HAP-1 (cell line): ENCODE measurements around the gene DPP6.

Experiments used
- DNase-seq, 2 experiments: peaks; one replicate each; pipeline ENCODE4 v3.0.0-alpha.2; 2016 to 2020; ENCODE audit warnings: low spot score in 2 of 2
- H3K27me3 ChIP-seq: fragments of 250-450 bp; sonication (Bioruptor Pico); 2 replicates; pipeline ENCODE4 v1.5.1; 2020; ENCODE audit warnings: low read depth, mild to moderate bottlenecking, moderate library complexity
- H3K36me3 ChIP-seq: fragments of 250-450 bp; sonication (Bioruptor Pico); replicated peaks from 2 replicates; pipeline ENCODE4 v1.5.1; 2020; ENCODE audit warnings: mild to moderate bottlenecking
- H3K4me1 ChIP-seq: fragments of 250-450 bp; sonication (Bioruptor Pico); 2 replicates; pipeline ENCODE4 v1.5.1; 2020; ENCODE audit warnings: mild to moderate bottlenecking
- H3K4me3 ChIP-seq: fragments of 250-450 bp; sonication (Bioruptor Pico); 2 replicates; pipeline ENCODE4 v1.5.1; 2020; ENCODE audit warnings: mild to moderate bottlenecking, moderate library complexity
- H3K9me3 ChIP-seq: fragments of 250-450 bp; sonication (Bioruptor Pico); 2 replicates; pipeline ENCODE4 v1.5.1; 2020; ENCODE audit warnings: mild to moderate bottlenecking, moderate library complexity
- in situ Hi-C: fragments of 300-500 bp; cut with MboI; formaldehyde crosslinking; loops from 3 replicates; pipeline ENCODE4 v1.14.3; 2020; ENCODE audit warnings: low sequenced_read_pairs, inconsistent platforms, mixed read lengths

Gene DPP6

DNA sequence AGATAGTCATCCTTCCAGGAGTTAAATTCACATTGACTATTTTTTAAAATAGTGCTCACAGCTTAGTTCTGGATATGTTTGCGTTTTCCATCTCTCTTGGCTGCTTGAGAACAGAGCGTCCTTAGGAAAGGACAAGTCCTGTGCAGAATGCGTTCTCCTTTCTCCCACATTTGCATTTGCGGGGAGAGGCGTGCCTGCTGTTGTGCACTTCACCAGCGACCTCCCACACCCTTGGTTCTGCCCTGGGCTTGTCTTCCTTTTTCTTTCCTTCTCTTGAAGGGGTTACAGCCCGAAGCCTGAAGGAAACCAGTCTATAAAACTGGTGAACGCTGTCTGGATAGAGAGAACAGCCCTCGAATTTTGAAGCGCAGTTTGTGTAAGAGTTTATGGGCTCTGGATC lies 367.1 kb downstream of the DPP6 start:
- no peaks in the 10 kb centered on the region for H3K27me3 ChIP-seq
- DNase-seq = no peak
- H3K4me3 ChIP-seq = no peak overlapping the region
- H3K9me3 ChIP-seq = no peaks in the 10 kb centered on the region
- no peaks in the 10 kb centered on the region for H3K4me1 ChIP-seq
- in situ Hi-C loops = no loop called here
- no peaks in the 10 kb centered on the region for H3K36me3 ChIP-seq

DNA sequence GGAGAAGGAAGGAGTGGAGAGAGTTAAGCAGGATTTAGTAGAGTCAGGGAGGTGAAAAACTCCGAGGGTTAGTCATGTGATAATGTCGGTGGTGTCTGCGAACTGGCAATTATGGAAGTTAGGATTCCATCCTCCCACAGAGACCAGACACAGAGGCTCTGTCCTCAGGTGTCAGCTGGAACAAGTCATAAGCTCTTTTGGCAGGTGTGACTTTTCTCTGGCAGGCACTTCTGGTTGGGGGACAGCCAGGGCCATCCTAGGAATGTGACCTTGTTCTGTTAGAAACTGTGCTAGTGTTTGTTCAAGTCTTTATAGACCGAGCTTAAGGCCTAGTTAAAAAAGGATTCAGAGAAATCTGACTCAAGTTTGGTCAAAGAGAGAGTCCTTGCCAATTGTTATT lies 371.0 kb downstream of the DPP6 start:
- Histone ChIP-seq H3K36me3 (no peaks in the 10 kb centered on the region), H3K9me3 (no peaks in the 10 kb centered on the region), H3K27me3 (no peaks in the 10 kb centered on the region), H3K4me3 (no peak overlapping the region), H3K4me1 (no peaks in the 10 kb centered on the region)
- in situ Hi-C loops = no loop called here
- no peak for DNase-seq

DNA sequence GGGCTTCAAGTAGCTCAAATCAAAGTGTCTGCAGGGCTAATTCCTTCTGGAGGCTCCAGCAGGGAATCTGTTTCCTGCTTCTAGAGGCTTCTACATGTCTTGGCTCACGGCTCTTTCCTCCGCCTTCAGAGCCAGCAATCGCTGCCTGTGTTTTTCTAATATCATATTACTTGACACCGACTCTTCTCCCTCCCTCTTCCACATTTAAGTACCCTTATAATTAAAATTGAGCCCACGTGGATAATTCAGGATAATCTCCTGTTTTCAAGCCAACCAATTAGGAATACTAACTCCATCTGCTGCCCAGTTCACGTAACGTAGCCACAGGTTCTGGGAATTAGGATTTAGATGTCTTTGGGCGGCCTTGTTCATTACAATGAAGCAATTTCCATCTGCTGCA lies 372.2 kb downstream of the DPP6 start:
- in situ Hi-C loops = no loop called here
- DNase-seq = no peak

DNA sequence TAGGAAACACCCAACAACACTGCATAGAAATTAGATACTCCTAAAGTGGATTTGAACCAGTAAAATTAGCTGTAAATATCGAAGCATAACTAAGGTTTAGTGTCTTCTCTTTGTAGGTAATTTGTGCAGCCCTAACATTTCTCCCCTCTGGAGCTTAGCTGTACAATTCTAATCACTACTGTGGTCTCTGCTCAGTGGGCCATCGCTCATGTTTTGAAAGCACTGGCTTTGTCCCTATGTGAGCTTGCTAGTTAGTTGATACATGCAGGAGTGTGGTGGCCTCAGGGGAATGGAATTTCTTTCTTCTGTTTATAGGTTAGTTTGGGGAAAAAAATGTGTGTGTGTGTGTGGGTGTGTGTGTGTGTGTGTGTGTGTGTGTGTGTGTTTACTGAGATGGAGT lies 373.1 kb downstream of the DPP6 start:
- no peaks in the 10 kb centered on the region for H3K9me3 ChIP-seq
- H3K4me3 ChIP-seq = no peak overlapping the region
- no peaks in the 10 kb centered on the region for H3K4me1 ChIP-seq
- H3K36me3 ChIP-seq = no peaks in the 10 kb centered on the region
- H3K27me3 ChIP-seq = no peaks in the 10 kb centered on the region
- DNase-seq = no peak
- in situ Hi-C loops = no loop called here

More for the DNA sequence above, 372.2 kb downstream of the DPP6 start:
- H3K4me1 ChIP-seq = no peaks in the 10 kb centered on the region
- no peaks in the 10 kb centered on the region for H3K36me3 ChIP-seq
- no peak overlapping the region for H3K4me3 ChIP-seq
- no peaks in the 10 kb centered on the region for H3K27me3 ChIP-seq
- no peaks in the 10 kb centered on the region for H3K9me3 ChIP-seq

DNA sequence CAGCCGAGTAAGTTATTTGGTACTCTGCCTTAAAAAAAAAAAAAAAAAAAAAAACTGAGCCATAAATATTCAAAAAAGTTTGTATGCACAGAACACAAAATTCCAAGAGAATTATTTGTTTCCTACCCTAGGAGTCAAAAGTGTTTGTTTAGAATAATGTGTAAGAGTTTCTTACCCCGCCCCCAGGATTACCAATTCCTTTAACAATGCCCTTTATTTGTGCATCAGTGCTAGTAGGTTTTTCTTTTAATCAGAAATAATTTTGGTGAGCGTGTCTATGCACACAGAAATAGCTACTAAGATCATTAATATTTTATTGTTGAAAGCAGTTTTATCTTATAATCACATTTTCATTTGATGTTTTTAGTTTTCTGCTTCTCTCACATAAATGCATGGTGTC lies 374.6 kb downstream of the DPP6 start:
- Histone ChIP-seq H3K4me1 (no peaks in the 10 kb centered on the region), H3K27me3 (no peaks in the 10 kb centered on the region), H3K36me3 (no peaks in the 10 kb centered on the region), H3K9me3 (no peaks in the 10 kb centered on the region), H3K4me3 (no peak overlapping the region)
- in situ Hi-C loops = no loop called here
- DNase-seq = no peak

DNA sequence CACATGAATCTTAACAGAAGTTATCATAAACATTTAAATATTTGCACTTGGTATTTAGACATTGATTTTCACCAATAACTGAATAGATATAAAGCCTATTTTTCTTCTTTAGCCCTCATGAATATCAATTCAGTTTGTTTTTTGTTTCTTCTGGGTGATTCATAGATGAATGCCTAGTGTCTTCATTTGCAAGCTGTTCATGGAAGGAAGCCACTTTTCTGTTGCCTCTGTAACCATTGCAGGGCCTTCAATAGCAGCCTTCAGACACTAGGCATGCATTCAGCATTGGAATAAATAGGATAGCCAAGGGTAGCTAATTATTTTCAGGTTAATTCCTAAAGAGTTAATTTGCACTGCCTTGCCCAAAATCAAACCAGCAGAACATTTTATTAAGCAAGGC lies 375.3 kb downstream of the DPP6 start:
- no peak for DNase-seq
- Histone ChIP-seq H3K9me3 (no peaks in the 10 kb centered on the region), H3K36me3 (no peaks in the 10 kb centered on the region), H3K4me1 (no peaks in the 10 kb centered on the region), H3K4me3 (no peak overlapping the region), H3K27me3 (no peaks in the 10 kb centered on the region)
- in situ Hi-C loops = no loop called here

DNA sequence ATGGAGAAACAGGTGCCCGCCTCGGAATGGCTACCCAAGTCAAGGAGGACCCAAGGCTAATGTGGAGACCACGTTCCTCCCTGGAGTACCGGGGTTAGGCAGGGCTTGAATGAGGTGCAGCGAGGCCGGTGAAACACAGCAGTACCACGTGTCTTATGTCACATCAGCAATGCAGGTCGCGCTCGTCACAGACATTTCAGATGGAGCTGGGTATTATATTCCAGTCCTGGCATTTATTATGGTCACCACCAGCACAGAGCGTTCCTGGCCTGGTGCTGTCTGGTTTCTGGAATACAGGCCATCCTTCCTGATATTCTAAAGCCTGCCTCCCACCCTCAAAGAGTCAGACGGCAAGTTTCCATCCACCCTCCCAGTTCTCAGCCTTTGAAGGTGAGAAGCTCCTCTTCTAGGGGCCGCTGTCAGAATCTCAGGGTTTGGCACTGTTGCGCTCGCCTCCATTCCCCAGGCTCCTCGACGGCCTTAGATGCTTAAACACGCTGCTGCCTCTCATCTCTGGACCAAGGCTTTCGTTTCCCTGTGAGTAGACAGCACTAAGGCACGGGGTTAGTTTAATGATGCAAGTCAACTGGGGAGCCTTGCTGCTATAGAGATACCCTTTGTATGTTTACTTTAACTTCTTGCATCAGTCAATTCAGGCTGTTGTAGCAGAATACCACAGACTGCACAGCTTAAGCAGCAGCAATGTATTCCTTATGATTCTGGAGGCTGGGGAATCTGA lies 377.6 kb downstream of the DPP6 start:
- Histone ChIP-seq H3K36me3 (no peaks in the 10 kb centered on the region), H3K4me3 (no peak overlapping the region), H3K9me3 (no peaks in the 10 kb centered on the region), H3K4me1 (no peaks in the 10 kb centered on the region), H3K27me3 (no peaks in the 10 kb centered on the region)
- in situ Hi-C loops = no loop called here
- DNase-seq = no peak

DNA sequence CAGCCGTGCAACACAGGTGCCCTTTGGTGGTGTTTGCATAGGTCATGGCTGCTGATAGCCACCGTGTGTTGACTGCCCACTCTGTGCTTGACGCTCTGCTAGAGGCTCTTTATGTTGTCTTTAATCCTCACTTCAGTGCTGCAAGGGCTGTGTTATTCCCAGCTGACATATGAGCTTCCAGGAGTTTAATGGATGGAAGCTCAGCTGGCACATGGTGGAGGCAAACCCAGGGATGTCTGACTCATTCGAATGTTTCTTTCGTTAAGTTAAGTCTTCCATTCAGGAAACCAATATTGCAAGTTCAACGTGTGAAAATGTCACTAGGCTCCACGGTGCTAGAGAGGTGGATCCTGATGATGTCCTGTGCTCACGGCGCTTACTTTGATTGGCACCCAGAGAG lies 378.4 kb downstream of the DPP6 start:
- H3K4me1 ChIP-seq = no peaks in the 10 kb centered on the region
- H3K27me3 ChIP-seq = no peaks in the 10 kb centered on the region
- H3K36me3 ChIP-seq = no peaks in the 10 kb centered on the region
- in situ Hi-C loops = no loop called here
- H3K4me3 ChIP-seq = no peak overlapping the region
- H3K9me3 ChIP-seq = no peaks in the 10 kb centered on the region
- no peak for DNase-seq

DNA sequence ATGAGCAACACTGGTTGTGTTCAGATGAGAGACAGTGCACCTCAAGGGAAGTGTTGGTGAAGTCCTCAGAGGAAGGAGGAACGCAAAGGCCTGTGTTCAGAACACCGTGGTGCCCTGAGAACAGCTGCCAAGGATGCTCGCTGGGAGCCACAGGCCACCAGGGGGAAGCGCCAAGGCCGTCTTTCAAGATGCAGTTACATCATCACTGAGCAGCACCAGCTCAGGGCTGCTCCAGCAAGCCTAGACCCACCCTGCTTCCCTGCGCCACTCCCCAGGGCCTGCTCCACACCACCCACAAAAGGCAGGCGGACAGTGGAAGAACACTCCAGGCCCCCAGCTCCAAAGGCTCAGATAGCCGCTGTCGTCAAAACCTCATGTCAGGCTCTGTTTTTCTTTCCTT lies 378.8 kb downstream of the DPP6 start:
- in situ Hi-C loops = no loop called here
- DNase-seq = no peak
- Histone ChIP-seq H3K36me3 (no peaks in the 10 kb centered on the region), H3K4me1 (no peaks in the 10 kb centered on the region), H3K9me3 (no peaks in the 10 kb centered on the region), H3K4me3 (no peak overlapping the region), H3K27me3 (no peaks in the 10 kb centered on the region)

DNA sequence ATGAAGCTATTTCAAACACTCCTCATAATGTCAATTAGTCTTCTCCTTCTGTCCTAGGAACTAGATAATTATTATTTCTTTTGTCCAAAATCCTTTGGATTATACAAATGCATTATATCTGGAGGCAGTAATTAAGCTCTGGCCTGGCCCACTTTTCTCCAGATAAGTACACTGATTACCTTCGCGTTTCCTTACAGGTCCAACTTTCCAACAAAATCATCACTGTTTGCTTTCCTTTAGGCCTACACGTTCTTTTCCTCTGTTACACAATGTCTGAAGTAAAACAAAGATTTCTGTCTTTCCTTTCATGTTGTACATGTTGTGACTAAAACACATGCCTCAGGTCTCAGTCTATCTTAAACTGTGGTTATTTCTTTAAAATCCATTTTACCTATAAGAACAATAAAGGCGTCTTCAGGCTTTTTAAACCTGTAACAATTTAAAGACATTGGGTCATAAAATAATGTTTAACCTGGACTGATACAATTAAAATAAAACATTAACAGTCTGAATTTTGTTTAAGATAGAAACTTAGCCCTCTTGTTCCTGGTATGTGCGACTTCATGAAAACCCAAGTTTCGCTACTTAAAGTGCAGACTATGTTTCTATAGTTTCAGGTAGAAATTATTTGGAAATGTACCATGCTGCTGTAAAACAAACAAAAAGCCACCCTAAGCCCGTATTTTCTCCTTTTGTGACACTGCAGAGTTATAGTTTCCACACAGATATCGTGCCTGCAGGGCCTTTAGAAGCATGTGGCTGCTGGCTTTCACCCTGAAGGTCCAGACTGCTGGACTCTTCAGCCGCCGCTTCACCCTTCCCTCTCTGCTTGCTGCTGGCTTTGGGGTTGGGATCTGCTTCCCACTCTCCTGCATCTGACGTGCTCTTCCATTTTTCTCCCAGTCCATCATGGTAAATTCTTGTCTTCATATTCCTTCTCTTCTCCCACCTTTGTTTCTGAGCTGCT lies 381.7 kb downstream of the DPP6 start:
- H3K4me1 ChIP-seq = no peaks in the 10 kb centered on the region
- no peaks in the 10 kb centered on the region for H3K27me3 ChIP-seq
- no peak overlapping the region for H3K4me3 ChIP-seq
- DNase-seq = no peak
- H3K36me3 ChIP-seq = no peaks in the 10 kb centered on the region
- in situ Hi-C loops = no loop called here
- H3K9me3 ChIP-seq = no peaks in the 10 kb centered on the region; the same call in 1 of the 2 replicates

DNA sequence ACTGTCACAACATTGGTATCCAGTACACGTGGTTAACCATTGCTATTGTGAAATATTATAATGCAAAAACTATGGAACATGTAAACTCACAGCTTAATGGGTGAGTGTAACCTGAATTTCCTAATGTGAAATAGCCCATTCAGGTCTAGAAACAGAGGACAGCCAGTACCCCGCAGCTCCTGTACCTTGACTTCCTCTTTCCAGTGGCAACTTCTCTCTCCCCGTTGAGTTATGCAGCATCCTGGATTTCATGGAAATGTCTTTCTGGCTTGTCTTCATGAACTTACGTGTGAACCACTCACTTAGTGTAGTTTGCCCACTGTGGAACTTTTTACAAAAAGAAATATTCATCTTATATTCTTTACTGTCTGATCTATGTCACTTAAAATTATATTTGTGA lies 384.4 kb downstream of the DPP6 start:
- no peak overlapping the region for H3K4me3 ChIP-seq
- H3K9me3 ChIP-seq = no peaks in the 10 kb centered on the region; the same call in 1 of the 2 replicates
- H3K27me3 ChIP-seq = no peaks in the 10 kb centered on the region
- no peaks in the 10 kb centered on the region for H3K36me3 ChIP-seq
- H3K4me1 ChIP-seq = no peaks in the 10 kb centered on the region
- no peak for DNase-seq
- in situ Hi-C loops = no loop called here

DNA sequence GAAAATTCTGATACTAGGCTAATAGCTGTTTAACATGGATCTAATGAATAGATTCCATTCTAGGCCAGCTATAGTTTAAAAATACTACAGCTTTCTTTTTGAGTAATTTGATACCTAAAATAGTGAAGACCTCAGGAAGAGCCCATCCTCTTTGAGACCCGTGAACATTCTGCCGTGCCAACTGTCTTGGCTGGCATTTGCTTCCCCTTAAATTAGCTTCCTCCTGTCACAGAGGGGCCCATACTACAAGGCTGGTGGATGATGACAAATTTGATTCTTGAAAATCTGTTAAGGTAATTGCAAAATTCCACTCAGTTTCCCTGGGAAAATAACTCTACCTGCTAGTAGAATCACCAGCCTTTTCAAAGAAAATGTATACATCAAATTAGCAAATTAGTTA lies 385.0 kb downstream of the DPP6 start:
- no peaks in the 10 kb centered on the region for H3K27me3 ChIP-seq
- DNase-seq = no peak
- in situ Hi-C loops = no loop called here
- H3K4me3 ChIP-seq = no peak overlapping the region
- H3K36me3 ChIP-seq = no peaks in the 10 kb centered on the region
- no peaks in the 10 kb centered on the region; the same call in 1 of the 2 replicates for H3K9me3 ChIP-seq
- H3K4me1 ChIP-seq = no peaks in the 10 kb centered on the region

DNA sequence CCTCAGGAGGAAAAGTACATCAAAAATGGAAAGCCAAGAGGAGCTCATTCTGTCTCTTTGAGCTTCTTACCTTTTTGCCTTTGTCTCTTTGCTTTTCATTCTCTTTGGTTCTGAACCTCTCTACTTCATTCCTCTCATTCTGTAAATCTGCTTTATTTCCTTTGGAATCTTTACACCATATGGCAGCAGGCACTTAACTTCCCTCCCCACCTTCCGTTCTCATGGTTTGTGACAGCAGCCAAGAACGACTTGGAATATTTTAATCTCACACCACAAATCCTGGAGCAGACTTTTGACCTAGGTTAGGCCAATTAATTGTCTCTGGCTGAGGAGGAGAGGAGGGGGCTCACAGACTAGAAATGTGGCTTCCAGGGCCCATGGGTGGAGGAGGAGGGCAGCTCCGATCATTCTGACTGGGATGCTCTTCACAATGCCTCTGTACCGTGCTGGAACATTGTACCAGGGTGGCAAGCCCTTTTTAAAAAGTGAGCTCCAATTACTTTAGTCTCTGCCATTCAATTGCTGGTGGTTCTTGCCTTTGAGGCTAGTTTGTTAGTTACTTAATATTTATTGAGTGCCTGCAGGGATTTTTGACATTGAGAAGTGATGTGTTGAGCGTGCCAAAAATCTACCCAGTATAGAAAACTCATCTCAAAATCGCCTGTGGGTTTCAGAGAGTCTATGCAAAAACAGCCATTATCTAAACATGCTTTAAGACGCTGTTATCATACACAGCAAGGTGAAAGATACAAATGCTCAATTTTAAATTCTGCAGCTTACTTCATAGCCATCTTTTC lies 386.6 kb downstream of the DPP6 start:
- H3K4me1 ChIP-seq = no peaks in the 10 kb centered on the region
- no peak overlapping the region for H3K4me3 ChIP-seq
- H3K27me3 ChIP-seq = no peaks in the 10 kb centered on the region
- no peaks in the 10 kb centered on the region; the same call in 1 of the 2 replicates for H3K9me3 ChIP-seq
- DNase-seq = no peak
- no peaks in the 10 kb centered on the region for H3K36me3 ChIP-seq
- in situ Hi-C loops = no loop called here
